Glomerular endothelial cell (primary cell): ENCODE measurements around the gene ITPR2. TPM values are rescaled to one million over a fixed set of nuclear protein-coding genes. Genes with fewer than 3 reads are reported as not detected.
"Not testable (repeated sequence)": the region's sequence is repeated elsewhere in the genome, so short reads cannot be mapped to it uniquely, and the experiment has no call there.

Experiments
- DNase-seq: peaks from one replicate; pipeline ENCODE4 v3.0.0-alpha.2; 2011; ENCODE audit warnings: low read depth, low spot score; ENCODE audit errors: extremely low read depth
- total RNA-seq: library from RNA; depleted of rRNA; stranded (reverse); fragments of >200 nt; gene quantifications from 2 replicates; pipeline ENCODE4 v1.2.3, GENCODE V29; 2015

The ITPR2 gene
- total RNA-seq, 1 donor from 2014 or later = 39.7 TPM

- DNase-seq = not testable (repeated sequence)
These were observed 228.2 kb downstream of the ITPR2 start for GRCh38 chr12:26604813-26605212.

GRCh38 chr12:26599096-26599695 is 233.8 kb downstream of the ITPR2 start:
- no peak for DNase-seq

GRCh38 chr12:26595806-26596205 is 237.2 kb downstream of the ITPR2 start:
- no peak for DNase-seq

- no peak for DNase-seq
These were observed 252.4 kb downstream of the ITPR2 start for GRCh38 chr12:26580619-26581018.

GRCh38 chr12:26576266-26576665 is 256.7 kb downstream of the ITPR2 start:
- no peak for DNase-seq

GRCh38 chr12:26573225-26573909 is 259.6 kb downstream of the ITPR2 start:
- DNase-seq = no peak

- no peak for DNase-seq
These were observed 260.9 kb downstream of the ITPR2 start for GRCh38 chr12:26572137-26572536.

GRCh38 chr12:26571560-26571959 is 261.4 kb downstream of the ITPR2 start:
- DNase-seq = no peak

- DNase-seq = no peak
These were observed 265.9 kb downstream of the ITPR2 start for GRCh38 chr12:26567126-26567525.

GRCh38 chr12:26566675-26567074 is 266.3 kb downstream of the ITPR2 start:
- no peak for DNase-seq

GRCh38 chr12:26566186-26566585 is 266.8 kb downstream of the ITPR2 start:
- DNase-seq = no peak

GRCh38 chr12:26564391-26564790 is 268.6 kb downstream of the ITPR2 start:
- no peak for DNase-seq

- no peak for DNase-seq
These were observed 269.4 kb downstream of the ITPR2 start for GRCh38 chr12:26563552-26563951.

GRCh38 chr12:26557326-26557725 is 275.7 kb downstream of the ITPR2 start:
- no peak for DNase-seq

GRCh38 chr12:26556916-26557315 is 276.1 kb downstream of the ITPR2 start:
- no peak for DNase-seq

- DNase-seq = no peak
These were observed 277.9 kb downstream of the ITPR2 start for GRCh38 chr12:26555139-26555538.

- DNase-seq = no peak
These were observed 278.7 kb downstream of the ITPR2 start for GRCh38 chr12:26554332-26554731.

- DNase-seq = no peak
These were observed 281.6 kb downstream of the ITPR2 start for GRCh38 chr12:26551385-26551784.

GRCh38 chr12:26548227-26548626 is 284.8 kb downstream of the ITPR2 start:
- no peak for DNase-seq

- no peak for DNase-seq
These were observed 286.3 kb downstream of the ITPR2 start for GRCh38 chr12:26546535-26547314.

- DNase-seq = no peak
These were observed 293.9 kb downstream of the ITPR2 start for GRCh38 chr12:26539131-26539530.

- no peak for DNase-seq
These were observed 295.3 kb downstream of the ITPR2 start for GRCh38 chr12:26537651-26538050.
